Gastrocnemius medialis (tissue), 4 donors: ENCODE measurements around the gene ABCC3.

ENCODE experiments used
- POLR2A ChIP-seq, 2 donors: fragments of 450-650 bp; IDR thresholded peaks; one replicate each; pipeline ENCODE4 v1.6.1; 2017; ENCODE audit warnings: antibody characterized with exemption in 2 of 2, mild to moderate bottlenecking in 2 of 2, moderate library complexity in 2 of 2
- TF ChIP-seq, protein P1 (sequence below), 5 experiments: fragments of 450-650 bp in 3 of 5; fragments of 200-600 bp in 2 of 5; sonication (generic) in 2 of 5; IDR thresholded peaks in 4 of 5; conservative IDR thresholded peaks in 1 of 5; 1 replicate in 4 of 5; 2 replicates in 1 of 5; pipeline ENCODE4 v1.5.1; 2016 to 2019; ENCODE audit warnings: antibody characterized with exemption in 5 of 5, mild to moderate bottlenecking in 3 of 5, moderate library complexity in 3 of 5

DNA sequence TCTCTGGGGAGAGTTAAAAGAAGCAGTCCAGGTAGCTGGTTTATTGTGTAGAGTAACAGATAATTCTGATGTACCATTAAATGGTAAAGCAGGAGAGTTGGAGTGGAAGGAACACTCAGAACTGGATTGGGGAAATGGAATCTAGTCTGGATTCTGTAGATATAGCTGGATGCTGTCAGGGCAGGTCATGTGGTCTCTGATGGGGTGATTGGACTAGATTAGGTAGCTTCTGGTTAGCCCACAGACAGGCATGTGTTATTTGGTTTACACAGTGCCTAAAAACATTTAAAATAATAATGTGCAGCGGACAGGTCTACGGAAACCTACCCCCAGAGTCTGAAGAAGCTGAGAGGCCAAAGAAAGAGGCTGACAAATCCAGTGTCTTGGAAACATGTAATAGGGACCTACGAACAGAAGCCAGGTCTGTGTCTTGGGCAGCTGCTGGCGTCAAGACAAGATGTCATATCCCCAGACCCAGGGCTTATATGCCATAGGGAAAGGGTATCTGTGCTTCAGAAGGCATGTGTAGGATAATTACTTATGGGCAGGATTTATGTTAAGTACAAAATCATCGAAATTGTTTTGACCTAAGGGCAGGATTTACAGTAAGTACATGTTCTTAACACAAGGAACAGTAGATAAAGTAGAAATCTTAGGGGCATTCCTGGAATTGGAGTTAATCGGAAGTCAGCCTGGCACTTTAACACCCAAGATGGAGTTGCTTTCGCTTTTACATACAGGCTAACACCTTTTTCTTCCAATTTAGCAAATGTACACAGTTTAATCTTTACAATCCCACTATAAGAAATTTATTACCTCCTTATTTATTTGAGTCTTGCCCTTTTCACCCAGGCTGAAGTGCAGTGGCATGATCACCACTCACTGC, 97.1 kb downstream of the ABCC3 start:
- TF ChIP-seq, protein P1, sequence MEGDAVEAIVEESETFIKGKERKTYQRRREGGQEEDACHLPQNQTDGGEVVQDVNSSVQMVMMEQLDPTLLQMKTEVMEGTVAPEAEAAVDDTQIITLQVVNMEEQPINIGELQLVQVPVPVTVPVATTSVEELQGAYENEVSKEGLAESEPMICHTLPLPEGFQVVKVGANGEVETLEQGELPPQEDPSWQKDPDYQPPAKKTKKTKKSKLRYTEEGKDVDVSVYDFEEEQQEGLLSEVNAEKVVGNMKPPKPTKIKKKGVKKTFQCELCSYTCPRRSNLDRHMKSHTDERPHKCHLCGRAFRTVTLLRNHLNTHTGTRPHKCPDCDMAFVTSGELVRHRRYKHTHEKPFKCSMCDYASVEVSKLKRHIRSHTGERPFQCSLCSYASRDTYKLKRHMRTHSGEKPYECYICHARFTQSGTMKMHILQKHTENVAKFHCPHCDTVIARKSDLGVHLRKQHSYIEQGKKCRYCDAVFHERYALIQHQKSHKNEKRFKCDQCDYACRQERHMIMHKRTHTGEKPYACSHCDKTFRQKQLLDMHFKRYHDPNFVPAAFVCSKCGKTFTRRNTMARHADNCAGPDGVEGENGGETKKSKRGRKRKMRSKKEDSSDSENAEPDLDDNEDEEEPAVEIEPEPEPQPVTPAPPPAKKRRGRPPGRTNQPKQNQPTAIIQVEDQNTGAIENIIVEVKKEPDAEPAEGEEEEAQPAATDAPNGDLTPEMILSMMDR (IDR thresholded peaks at IDR 0.05 in 4 of 5, conservative IDR thresholded peaks at IDR 0.05 in 1 of 5) = no peak
- no peak for TF ChIP-seq POLR2A (IDR thresholded peaks at IDR 0.05)
